Activated T-cell treated with anti-CD3 and anti-CD28 coated beads, Interleukin-2, amount 50 U/mL, for 1 hour (primary cell): Measurements from ENCODE around the gene SYTL5.

Experiments used
- DNase-seq: peaks from one replicate; pipeline ENCODE4 v3.0.0-alpha.2; 2020

The SYTL5 gene

GRCh38 chrX:38099688-38100087 lies 93.3 kb downstream of the SYTL5 start:
- no peak for DNase-seq

GRCh38 chrX:38102240-38102639 lies 95.9 kb downstream of the SYTL5 start:
- DNase-seq: no peak

- DNase-seq: no peak
Measured at GRCh38 chrX:38102875-38103274, 96.5 kb downstream of the SYTL5 start.

DNA sequence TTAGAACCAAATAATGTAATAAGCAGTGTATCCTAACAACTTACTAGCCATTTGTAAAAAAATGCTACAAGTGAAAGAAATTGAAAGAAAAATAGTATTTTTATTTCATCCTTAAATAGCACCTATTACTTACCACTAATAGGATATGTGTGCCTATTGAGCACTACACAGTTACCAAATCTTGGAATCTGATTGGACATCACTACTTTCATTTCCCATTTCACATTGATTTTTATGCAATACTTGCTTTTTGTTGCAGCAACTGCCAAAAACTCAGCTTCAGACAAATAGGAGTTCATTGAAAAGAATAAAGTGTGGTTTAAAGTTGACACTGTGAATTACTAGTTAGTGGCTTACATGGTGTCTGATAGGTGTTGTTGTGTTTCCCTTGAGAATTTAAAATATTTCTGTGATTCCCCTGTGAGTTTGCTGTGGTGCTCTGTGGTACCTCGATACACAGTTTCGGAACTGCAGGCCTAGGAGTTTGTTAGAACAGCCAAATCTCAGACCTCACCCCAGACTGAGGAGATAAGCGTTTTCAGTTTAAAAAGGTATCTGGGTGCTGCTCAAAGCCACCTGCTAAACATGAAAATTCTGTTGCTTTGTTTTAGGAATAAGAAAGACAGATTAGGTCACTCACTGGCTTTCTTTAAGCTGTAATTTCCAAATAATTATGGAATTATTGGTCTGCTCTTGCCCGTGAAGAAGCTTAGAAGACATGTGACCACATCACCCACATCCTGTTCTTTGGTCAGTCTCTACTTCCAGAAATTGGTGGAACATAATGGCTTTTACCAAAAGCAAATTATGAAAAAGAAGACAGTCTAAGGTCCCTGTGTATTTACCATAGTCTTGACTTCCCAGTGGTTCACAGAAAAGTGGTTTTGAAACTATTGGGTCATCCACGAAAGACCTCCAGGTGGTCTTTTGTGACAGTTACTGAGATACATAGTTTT lies 97.8 kb downstream of the SYTL5 start:
- no peak for DNase-seq

GRCh38 chrX:38105216-38105725 lies 98.9 kb downstream of the SYTL5 start:
- no peak for DNase-seq

DNA sequence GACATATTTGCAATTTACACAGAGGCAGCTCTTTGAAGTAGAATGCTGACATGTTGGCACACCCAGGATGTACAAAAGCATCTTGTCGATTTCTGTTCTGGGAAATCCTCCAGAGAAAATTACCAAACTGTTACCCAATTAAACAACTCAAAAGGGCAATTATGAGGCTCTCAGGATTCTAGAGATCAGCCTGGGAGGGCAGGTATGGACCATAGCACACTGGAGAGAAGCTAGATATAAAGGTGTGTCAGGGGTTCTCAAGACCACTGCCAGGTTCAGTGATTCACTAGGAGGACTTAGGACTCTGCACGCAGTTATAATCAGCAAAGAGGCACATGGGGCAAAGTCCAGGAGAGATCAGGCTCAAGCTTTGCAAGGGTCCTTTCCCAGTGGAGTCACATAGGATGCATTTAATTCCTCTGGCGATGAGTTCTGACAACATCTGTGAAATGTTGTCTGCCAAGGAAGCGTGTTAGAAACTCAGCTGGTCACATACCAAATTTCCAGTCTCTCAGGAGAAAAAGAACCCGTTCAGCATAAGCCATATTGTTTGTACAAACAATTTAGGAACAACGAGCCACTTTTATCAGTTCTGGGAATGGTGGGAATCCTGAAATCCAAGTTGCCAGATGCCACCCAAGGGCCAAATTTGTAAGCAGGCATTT lies 100.8 kb downstream of the SYTL5 start:
- DNase-seq: no peak

DNA sequence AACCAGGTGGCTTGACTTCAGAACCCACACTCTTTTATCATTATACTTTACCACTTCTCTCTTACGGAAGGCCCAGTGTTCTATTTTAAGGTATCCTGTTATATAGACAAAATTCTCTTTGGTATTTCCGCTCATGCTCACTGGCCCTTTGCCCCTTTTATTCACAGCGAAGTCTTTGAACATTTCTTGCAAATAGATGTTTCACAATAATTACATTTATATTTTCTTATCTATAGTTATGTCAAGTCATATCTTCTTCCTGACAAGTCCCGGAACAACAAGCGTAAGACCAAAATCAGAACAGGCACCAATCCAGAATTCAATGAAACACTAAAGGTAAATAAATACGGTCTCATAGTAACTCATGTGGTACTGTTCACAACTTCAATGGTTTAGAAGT lies 102.0 kb downstream of the SYTL5 start:
- DNase-seq: no peak

- no peak for DNase-seq
Measured at GRCh38 chrX:38109042-38109898, 102.9 kb downstream of the SYTL5 start.

DNA sequence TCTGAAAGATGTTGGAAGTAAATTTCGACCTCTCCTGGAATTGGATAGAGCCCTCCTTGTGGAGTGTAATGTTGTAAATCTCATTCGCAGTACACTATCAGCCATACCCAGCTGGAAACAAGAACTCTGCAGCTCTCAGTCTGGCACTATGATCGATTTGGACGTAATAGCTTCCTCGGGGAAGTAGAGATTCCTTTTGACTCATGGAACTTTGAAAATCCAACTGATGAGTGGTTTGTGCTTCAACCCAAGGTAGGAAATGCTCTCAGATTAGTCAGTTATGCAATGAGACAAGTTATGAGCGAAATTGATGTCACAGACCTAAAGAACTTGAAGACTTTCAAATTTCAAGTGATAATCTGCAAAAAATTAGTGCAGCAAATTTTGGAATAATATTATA lies 103.9 kb downstream of the SYTL5 start:
- DNase-seq: no peak

GRCh38 chrX:38111196-38111595 lies 104.8 kb downstream of the SYTL5 start:
- no peak for DNase-seq

- DNase-seq: no peak
Measured at GRCh38 chrX:38112566-38112965, 106.2 kb downstream of the SYTL5 start.

- no peak for DNase-seq
Measured at GRCh38 chrX:38116706-38117105, 110.4 kb downstream of the SYTL5 start.

- no peak for DNase-seq
Measured at GRCh38 chrX:38117485-38117884, 111.1 kb downstream of the SYTL5 start.

- no peak for DNase-seq
Measured at GRCh38 chrX:38124000-38124399, 117.6 kb downstream of the SYTL5 start.

DNA sequence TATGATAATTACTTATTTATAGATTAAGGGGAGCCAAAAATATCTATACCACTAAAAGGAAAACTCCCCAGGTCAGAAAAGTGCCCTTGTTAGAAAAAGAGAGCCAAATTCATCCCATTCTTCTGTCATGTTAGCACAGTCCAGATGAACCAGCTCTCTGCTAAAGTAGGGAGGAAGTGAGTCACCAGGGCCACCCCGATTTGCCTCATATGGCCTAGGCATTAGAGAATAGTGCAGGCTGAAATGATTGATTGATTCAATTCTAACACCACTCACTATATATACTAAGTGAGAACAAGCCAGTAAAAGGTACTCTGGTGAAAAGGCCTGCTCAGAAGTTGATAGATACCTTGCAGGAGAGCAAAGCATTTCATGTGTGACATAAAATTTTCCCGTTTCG lies 119.8 kb downstream of the SYTL5 start:
- no peak for DNase-seq

DNA sequence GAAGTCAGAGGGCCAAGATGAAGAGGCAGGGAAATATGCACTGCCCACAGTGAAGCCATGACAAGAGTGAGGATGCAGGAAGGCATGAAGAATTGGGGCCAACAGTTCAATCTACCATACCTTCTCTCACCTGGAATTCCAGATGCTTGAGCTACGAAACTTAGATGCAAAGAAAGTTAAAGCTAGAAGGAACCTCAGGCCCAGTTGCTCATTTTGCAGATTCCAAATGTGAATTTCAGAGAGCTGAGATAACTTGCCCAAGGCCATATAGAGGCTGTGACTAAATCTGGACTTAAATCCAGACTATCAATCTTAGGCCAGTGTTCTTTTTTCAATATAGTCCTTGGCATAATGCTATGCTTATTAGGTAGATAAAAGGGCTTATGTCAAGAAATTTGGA lies 121.6 kb downstream of the SYTL5 start:
- DNase-seq: no peak

- DNase-seq: no peak
Measured at GRCh38 chrX:38129366-38129765, 123.0 kb downstream of the SYTL5 start.

DNA sequence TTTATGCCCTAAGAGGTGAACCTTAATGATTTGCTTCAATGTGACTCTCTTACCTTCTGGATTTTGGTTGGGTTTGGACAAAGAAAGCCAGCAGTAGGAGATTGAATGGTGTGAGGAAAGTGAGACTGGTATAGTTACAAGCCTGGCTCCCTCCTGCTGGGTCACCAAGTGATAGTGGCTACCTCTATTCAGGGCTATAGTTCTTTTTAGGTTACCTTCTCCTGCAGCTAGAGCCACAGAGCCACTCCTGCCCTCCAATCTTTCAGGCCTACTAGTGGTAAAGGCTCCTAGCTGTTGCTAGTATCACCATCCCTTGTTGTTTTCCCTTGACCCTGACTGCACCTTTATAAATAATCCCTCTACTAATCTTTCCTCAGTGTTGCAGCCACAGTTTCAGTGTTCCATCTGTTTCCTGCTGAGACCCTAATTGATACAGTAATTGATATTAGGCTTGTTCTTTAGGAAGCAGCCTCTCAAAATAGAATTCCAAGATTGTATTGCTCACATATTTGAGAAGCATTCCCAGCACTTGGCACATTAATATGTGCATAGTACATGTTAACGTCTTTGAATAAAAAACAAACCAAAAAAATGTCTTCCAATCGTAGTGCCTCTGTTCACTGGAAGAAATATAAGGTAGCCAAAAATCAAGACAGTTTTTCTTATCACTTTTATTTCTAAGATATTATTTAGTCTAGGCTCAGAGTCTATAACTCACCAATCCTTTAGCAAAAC lies 132.0 kb downstream of the SYTL5 start:
- no peak for DNase-seq

DNA sequence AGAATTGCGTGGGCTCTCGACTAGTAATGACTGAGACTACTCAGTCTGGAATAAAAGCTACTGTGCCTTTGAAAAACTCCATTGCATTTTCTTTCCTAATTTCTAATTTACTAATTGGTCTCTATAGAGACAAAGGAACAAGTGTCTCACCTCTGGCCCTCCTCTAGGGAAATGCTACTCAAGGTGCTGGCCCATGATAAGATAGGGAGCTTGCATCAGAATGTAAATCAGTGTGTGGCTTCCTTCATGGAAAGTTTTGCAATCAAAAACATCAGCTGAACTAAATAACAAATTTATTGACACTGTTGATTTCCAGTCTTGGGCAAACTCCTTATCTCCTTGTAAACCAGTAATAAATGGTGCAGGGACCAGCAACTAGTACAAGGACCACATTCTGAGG lies 132.5 kb downstream of the SYTL5 start:
- no peak for DNase-seq

GRCh38 chrX:38142610-38143009 lies 136.3 kb downstream of the SYTL5 start:
- DNase-seq: no peak

DNA sequence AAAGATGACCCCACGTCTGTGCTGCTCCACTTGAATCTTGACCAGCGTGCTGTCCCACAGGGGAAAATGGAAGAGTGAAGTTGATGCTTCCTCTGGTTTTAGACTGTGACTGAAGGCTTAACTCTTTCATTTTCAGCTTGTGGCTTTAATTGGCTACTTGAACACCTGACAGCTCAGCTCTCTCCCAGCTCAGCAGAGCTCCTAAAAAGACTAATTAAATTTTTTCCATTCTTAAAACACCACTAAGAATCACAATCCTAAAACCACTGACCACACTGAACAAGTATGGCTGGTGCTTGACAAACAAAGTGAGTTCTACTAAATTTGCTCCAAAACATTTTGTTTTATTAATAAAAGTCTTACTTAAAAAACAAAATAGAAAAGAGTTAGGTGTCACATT lies 142.7 kb downstream of the SYTL5 start:
- no peak for DNase-seq

DNA sequence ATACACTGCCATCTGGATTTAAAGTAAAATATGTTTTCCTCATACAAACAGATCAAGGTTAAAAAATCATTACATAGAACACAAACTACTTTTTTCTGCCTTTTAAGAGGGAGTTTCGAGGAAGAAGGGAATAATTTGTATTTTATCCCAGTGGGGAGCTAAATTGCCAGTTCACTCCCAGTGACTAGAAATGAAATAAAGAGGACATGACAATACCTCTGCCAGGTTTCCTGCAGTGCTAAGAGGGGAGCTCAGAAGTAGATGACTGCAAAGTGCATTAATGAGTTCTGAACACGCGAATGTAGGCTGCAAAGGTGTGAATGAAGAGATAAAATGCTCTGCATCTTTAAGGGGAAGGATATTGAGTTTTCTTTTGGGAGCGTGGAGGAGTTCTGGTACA lies 144.6 kb downstream of the SYTL5 start:
- no peak for DNase-seq
